Stomach (tissue), 9 donors: ENCODE measurements around the gene KIAA0930. TPM values are rescaled to one million over a fixed set of nuclear protein-coding genes. Genes with fewer than 3 reads are reported as not detected.
A peak's percentile ranks its signal among the peaks of the same experiment; 100 is the strongest.

ENCODE experiments used
- DNase-seq, 2 donors: peaks; one replicate each; pipeline versions ENCODE4 v3.0.0 to v3.0.0-alpha.2; 2013 to 2019
- H3K27ac ChIP-seq, 5 donors: fragments of 200-600 bp in 4 of 5; sonication (generic) in 4 of 5; one replicate each; pipeline ENCODE4 v1.5.1; 2013 to 2019; ENCODE audit warnings: mild to moderate bottlenecking in 1 of 5, moderate library complexity in 1 of 5
- H3K27me3 ChIP-seq, 3 donors: fragments of 200-600 bp; sonication (generic); one replicate each; pipeline ENCODE4 v1.5.1; 2017 to 2019; ENCODE audit warnings: mixed run types in 1 of 3
- H3K36me3 ChIP-seq, 4 donors: fragments of 200-600 bp; sonication (generic); 1 replicate in 3 of 4; 2 replicates in 1 of 4; pipeline ENCODE4 v1.5.1; 2016 to 2019
- H3K4me1 ChIP-seq, 4 donors: fragments of 200-600 bp; sonication (generic); one replicate each; pipeline ENCODE4 v1.5.1; 2016 to 2019
- H3K4me3 ChIP-seq, 4 donors: fragments of 200-600 bp; sonication (generic) in 3 of 4; one replicate each; pipeline ENCODE4 v1.5.1; 2016 to 2019; ENCODE audit warnings: mild to moderate bottlenecking in 1 of 4
- H3K9me3 ChIP-seq, 4 donors: fragments of 200-600 bp; sonication (generic); one replicate each; pipeline ENCODE4 v1.5.1; 2016 to 2019
- EP300 ChIP-seq: sonication (generic); formaldehyde crosslinking; IDR thresholded peaks from one replicate; pipeline ENCODE4 v1.6.1; 2017; ENCODE audit warnings: antibody characterized with exemption
- POLR2A ChIP-seq, 4 donors: fragments of 450-650 bp; IDR thresholded peaks; one replicate each; pipeline ENCODE4 v1.6.1; 2016; ENCODE audit warnings: antibody characterized with exemption in 4 of 4, control low read depth in 2 of 4, mild to moderate bottlenecking in 1 of 4, moderate library complexity in 1 of 4
- POLR2AphosphoS5 ChIP-seq, 3 donors: sonication (generic); formaldehyde crosslinking; IDR thresholded peaks; one replicate each; pipeline ENCODE4 v1.6.1; 2016; ENCODE audit warnings: antibody characterized with exemption in 3 of 3
- WGBS, 5 donors: extraction: QIAGEN DNeasy Blood & Tissue Kit in 3 of 5; methylation state at CpG; one replicate each; pipeline versions ENCODE4 v1.1.5 to v1.1.7; 2013 to 2018; 5-methylcytosine and 5-hydroxymethylcytosine counted together
- intact Hi-C: fragments of 100-400 bp; cut with DNase I; formaldehyde crosslinking; loops from one replicate; pipeline ENCODE4 v1.15.1; 2023; ENCODE audit warnings: low total_unique reads
- polyA plus RNA-seq, 3 donors: library from polyadenylated mRNA; stranded (reverse); fragments of 200-250 nt; gene quantifications; one replicate each; pipeline ENCODE4 v1.2.3, GENCODE V29; 2013
- total RNA-seq, 5 donors: library from RNA; depleted of rRNA; stranded (reverse); fragments of >200 nt; gene quantifications; one replicate each; pipeline versions ENCODE4 v1.1.0 to v1.2.3, GENCODE V29; 2014 to 2016
- TF ChIP-seq, protein P1 (sequence below), 7 experiments: fragments of 450-650 bp in 4 of 7; fragments of 200-600 bp in 3 of 7; sonication (generic) in 3 of 7; IDR thresholded peaks; one replicate each; pipeline ENCODE4 v1.5.1; 2016 to 2019; ENCODE audit warnings: antibody characterized with exemption in 7 of 7, control low read depth in 2 of 7, mild to moderate bottlenecking in 1 of 7
- donor health status: healthy with polysubstance abuse.
- donor health status: Bipolar disorder and iron deficiency.
- donor health status: healthy.

Gene KIAA0930
- total and polyA plus RNA-seq, 8 donors: 7.1 to 42.3 (median 18.4) TPM

DNA sequence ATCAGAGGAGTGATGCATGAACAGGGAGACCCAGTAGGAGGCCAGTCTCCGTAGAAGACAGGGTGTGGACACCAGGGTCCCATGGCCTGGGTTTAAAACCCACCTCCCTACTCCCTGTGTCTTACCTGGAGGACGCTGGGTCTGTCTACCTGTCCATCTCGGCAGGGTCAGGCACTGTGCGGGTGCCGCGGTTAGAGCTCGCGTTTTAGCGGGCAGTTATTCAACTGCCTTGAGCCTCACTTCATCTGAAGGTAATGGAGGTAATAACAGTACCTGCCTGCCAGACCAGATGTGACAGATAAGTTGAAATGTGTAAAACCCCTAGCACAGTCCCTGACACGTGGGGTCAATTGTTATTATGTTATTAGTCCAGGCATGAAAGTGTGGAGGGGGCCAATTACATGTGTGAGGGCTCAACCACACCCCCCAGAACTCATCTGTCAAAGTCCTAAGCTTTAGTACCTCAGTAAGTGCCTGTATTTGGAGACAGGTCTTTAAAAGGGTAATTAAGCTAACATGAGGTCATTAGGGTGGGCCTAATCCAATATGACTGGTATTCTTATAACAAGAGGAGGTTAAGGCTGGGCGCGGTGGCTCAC is 35.9 kb upstream of the KIAA0930 start:
- Histone ChIP-seq H3K4me3 (no peak overlapping the region), H3K27me3 (no peaks in the 10 kb centered on the region), H3K36me3 (no peaks in the 10 kb centered on the region), H3K27ac (no peak overlapping the region), H3K4me1 (peaks cover 0 to 40% (median 14%) of the 10 kb centered on the region in 4 donors), H3K9me3 (no peaks in the 10 kb centered on the region)
- intact Hi-C loops: no loop called here
- 82 to 93% (median 89%) methylated on average over 12 of the region's 12 CpGs for WGBS, 5 donors
- no peak for DNase-seq
- TF ChIP-seq POLR2AphosphoS5 (IDR thresholded peaks at IDR 0.05) (no peak), POLR2A (IDR thresholded peaks at IDR 0.05) (no peak), EP300 (no peak)
- TF ChIP-seq, protein P1, sequence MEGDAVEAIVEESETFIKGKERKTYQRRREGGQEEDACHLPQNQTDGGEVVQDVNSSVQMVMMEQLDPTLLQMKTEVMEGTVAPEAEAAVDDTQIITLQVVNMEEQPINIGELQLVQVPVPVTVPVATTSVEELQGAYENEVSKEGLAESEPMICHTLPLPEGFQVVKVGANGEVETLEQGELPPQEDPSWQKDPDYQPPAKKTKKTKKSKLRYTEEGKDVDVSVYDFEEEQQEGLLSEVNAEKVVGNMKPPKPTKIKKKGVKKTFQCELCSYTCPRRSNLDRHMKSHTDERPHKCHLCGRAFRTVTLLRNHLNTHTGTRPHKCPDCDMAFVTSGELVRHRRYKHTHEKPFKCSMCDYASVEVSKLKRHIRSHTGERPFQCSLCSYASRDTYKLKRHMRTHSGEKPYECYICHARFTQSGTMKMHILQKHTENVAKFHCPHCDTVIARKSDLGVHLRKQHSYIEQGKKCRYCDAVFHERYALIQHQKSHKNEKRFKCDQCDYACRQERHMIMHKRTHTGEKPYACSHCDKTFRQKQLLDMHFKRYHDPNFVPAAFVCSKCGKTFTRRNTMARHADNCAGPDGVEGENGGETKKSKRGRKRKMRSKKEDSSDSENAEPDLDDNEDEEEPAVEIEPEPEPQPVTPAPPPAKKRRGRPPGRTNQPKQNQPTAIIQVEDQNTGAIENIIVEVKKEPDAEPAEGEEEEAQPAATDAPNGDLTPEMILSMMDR (IDR thresholded peaks at IDR 0.05): no peak

DNA sequence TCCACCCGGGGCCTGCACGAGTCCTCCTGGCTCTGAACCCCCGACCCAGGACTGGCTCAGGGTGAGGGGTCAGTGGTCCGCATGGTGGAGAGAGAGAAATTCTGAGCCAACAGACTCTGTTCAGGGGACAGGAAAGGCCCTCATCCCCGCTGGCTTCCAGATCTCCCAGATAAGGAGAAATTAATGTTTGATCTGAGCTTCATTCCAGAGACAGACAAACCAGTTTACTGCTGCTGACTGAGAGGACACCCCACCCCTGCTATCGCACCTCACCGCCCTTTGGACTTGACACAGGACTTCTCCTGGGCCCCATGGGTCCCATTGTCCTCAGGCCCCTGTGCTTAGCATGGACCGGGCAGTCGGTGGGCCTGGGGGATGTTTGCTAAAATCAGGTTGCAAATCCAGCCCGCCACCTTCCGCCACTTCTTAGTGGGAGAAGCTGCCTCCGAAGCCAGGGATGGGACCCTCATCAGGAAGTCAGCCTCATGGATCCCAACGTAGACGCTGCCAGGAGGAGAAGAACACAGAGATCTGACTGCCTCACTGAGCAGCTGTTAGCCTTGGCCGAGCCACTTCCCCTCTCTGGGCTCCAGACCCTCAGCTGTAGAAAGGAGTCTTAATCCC is 32.9 kb upstream of the KIAA0930 start:
- TF ChIP-seq EP300 (no peak), POLR2AphosphoS5 (IDR thresholded peaks at IDR 0.05) (no peak), POLR2A (IDR thresholded peaks at IDR 0.05) (no peak)
- TF ChIP-seq, protein P1 (IDR thresholded peaks at IDR 0.05): no peak
- Histone ChIP-seq H3K9me3 (no peaks in the 10 kb centered on the region), H3K4me1 (peaks cover 0 to 44% (median 26%) of the 10 kb centered on the region in 4 donors), H3K27me3 (peaks cover 0 to 4% (median 0%) of the 10 kb centered on the region in 3 donors), H3K36me3 (no peaks in the 10 kb centered on the region), H3K27ac (peak overlapping the region in 3 of 5 donors; percentile 12 to 80 (median 18)), H3K4me3 (no peak overlapping the region)
- peak in 1 of 2 donors; percentile 75 for DNase-seq
- intact Hi-C loops: loop anchor here (5.0 kb wide), 1 partner anchor 154 kb away; no protein-coding TSS in a partner anchor
- WGBS, 5 donors: 56 to 78% (median 66%) methylated on average over 12 to 15 of the region's 15 CpGs

DNA sequence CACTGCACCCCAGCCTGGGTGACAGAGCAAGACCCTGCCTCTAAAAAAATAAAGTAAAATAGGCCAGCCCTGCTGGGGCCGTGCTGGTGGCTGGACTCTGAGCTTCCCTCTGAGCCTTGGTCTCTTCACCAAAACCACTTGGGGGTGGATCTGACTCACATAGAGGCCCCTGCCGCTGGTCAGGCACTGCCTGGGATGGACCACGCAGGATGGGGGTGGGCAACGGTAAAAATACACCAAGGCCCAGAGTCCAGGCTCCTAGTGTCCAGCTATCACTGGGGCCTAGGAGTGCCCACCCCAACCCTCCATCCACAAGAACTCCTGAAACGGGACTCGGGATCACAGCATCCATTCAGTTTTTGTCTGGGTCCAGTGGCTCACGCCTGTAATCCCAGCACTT is 31.8 kb upstream of the KIAA0930 start:
- WGBS, 5 donors: 80 to 89% (median 87%) methylated on average over 2 to 7 of the region's 7 CpGs
- TF ChIP-seq, protein P1 (IDR thresholded peaks at IDR 0.05): no peak
- TF ChIP-seq EP300 (no peak), POLR2A (IDR thresholded peaks at IDR 0.05) (no peak), POLR2AphosphoS5 (IDR thresholded peaks at IDR 0.05) (no peak)
- no peak for DNase-seq
- intact Hi-C loops: loop anchor here (5.0 kb wide), 1 partner anchor 155 kb away; no protein-coding TSS in a partner anchor
- peaks cover 5 to 53% (median 33%) of the 10 kb centered on the region in 4 donors for H3K4me1 ChIP-seq
- H3K36me3 ChIP-seq: no peaks in the 10 kb centered on the region
- no peak overlapping the region for H3K4me3 ChIP-seq
- peaks cover 0 to 12% (median 0%) of the 10 kb centered on the region in 3 donors for H3K27me3 ChIP-seq
- peak overlapping the region; percentile 59 to 80 (median 65) for H3K27ac ChIP-seq
- no peaks in the 10 kb centered on the region for H3K9me3 ChIP-seq

DNA sequence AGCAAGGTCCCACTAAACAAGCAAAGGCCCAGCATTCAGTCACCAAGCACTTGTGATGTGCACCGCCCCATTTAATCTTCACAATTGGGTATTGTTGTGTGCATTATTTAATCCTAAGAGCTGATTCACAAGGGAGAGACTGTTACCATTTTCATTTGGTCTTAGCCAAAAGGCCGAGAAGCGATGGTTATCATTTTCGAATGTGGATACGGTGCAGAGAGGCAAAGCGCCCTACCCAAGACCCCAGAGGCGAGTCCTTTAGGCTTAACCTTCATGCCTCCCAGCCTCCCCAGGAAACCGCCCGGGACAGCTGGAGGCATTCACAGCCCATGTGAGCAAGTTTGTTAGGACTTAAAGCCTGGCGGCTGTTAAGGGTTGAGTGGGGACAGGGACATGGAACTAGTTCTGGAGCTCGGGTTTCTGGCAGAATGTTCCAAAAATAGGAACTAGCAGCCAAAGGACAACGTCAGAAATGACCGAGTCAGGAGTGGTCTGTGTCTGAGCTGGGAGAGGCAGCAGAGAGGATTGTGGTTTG is 31.0 kb upstream of the KIAA0930 start:
- DNase-seq: peak; percentile 31 to 80

More for the DNA sequence above, 31.0 kb upstream of the KIAA0930 start:
- Histone ChIP-seq H3K4me1 (peaks cover 5 to 53% (median 33%) of the 10 kb centered on the region in 4 donors), H3K36me3 (no peaks in the 10 kb centered on the region), H3K27ac (peak overlapping the region; percentile 59 to 80 (median 65)), H3K9me3 (no peaks in the 10 kb centered on the region), H3K27me3 (peaks cover 0 to 14% (median 0%) of the 10 kb centered on the region in 3 donors), H3K4me3 (no peak overlapping the region)
- WGBS, 5 donors: 41 to 52% (median 43%) methylated on average over 11 to 13 of the region's 13 CpGs
- TF ChIP-seq POLR2AphosphoS5 (IDR thresholded peaks at IDR 0.05): peak in 1 of 3 donors; percentile 25
- TF ChIP-seq, protein P1 (IDR thresholded peaks at IDR 0.05): no peak
- intact Hi-C loops: loop anchor here (5.0 kb wide), 1 partner anchor 156 kb away; no protein-coding TSS in a partner anchor
